Astrocyte of the cerebellum (primary cell): ENCODE data around the gene PARD3B.

Source experiments
- DNase-seq: peaks from one replicate; pipeline ENCODE4 v3.0.0-alpha.2; 2011; ENCODE audit warnings: low read depth
- H3K4me3 ChIP-seq: 2 replicates; pipeline ENCODE4 v1.5.1; 2011; ENCODE audit warnings: mild to moderate bottlenecking, low read depth, low read length, moderate library complexity
- in situ Hi-C: cut with HindIII; loops from 2 replicates; pipeline ENCODE4 v1.10.0; 2017; ENCODE audit warnings: low sequenced_read_pairs
- TF ChIP-seq, protein P1 (sequence below): IDR thresholded peaks from 2 replicates; pipeline ENCODE4 v1.5.1; 2012; ENCODE audit warnings: low read length, low read depth, moderate library complexity, mild to moderate bottlenecking; ENCODE audit errors: missing control alignments

The PARD3B gene

DNA sequence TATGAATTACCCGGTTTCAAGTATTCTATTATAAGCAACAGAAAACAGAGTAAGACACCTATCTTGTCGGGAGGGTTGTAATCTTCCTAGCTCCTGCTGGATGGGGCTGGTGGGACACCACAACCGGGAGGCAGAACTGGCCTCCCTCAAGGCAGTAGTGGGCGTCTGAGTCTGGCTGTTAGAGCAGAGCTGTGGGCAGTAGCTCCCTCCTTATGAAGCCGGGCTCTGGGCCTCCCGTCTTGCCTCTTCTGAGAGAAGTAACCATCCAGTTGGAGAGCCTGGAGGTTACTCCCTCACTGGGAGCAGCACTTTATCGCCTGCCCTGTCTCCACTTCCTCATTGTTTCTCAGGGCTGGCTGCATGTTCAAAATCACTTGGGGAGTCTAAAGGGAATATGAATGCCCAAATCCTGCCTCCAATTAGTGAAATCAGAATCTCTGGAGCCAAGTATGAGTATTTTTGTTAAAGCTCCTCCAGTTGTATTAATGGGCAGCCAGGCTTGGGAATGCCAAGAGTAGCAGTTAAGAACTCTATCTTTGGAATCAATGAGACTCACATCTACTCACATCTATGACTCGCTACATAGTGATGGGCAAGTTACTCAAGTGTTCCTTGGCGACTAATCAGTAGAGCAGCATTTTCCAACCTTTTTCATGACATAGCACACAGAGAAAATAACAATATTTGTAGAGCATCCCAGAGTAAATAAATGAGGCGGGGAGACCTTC lies 1109.8 kb downstream of the PARD3B start:
- H3K4me3 ChIP-seq = no peak overlapping the region
- TF ChIP-seq, protein P1, sequence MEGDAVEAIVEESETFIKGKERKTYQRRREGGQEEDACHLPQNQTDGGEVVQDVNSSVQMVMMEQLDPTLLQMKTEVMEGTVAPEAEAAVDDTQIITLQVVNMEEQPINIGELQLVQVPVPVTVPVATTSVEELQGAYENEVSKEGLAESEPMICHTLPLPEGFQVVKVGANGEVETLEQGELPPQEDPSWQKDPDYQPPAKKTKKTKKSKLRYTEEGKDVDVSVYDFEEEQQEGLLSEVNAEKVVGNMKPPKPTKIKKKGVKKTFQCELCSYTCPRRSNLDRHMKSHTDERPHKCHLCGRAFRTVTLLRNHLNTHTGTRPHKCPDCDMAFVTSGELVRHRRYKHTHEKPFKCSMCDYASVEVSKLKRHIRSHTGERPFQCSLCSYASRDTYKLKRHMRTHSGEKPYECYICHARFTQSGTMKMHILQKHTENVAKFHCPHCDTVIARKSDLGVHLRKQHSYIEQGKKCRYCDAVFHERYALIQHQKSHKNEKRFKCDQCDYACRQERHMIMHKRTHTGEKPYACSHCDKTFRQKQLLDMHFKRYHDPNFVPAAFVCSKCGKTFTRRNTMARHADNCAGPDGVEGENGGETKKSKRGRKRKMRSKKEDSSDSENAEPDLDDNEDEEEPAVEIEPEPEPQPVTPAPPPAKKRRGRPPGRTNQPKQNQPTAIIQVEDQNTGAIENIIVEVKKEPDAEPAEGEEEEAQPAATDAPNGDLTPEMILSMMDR = no peak
- no peak for DNase-seq
- in situ Hi-C loops = no loop called here

DNA sequence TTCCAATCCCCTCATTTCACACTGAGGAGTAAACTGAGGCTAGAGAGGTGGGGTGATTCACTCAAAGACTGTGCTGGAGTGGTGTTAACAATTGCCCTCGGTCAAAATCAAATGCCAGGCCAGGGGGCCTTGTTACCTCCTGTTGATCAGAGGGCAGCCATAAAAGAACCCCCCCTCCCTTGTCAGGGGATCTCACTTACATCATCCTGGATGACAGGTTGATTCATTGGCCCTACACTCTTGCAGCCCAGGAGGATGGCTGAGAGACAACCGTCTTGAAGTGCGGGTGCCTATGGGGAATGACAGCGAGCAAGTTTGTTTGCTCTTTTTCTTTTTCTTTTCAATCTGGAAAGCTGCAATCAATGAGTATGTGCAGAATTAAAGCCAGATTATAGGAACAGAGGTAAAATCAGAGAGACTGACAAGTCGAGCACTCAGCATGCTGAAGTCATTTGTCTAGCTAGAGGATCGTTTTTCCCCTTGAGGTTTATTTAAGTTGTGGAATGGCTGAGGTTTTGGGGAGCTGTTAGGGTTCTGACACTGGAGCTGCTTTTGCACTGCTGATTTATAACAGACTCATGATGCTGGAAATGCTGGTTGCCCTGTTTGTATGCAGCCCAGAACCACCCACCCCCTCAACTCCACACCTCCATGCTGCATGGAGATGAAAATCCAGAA lies 1110.6 kb downstream of the PARD3B start:
- in situ Hi-C loops = no loop called here
- no peak for DNase-seq

DNA sequence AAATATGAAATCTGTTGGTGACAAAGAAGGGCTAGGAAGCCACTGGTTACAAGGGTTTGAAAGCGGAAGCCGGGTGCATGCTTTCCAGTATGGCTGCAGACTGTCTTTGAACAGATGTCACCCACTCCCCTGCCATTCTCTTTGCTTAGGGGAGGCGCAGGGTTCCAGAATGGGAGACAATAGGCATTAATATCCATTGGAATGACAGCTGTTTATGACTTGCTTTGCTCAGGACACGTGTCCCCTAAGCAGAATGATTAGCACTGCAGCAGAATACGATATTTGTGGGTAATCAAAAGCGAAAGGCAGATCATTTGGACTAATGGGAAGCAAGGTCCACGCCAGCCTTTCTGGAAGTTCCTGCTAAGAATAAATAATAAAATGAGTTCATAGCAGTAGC lies 1111.2 kb downstream of the PARD3B start:
- no peak overlapping the region for H3K4me3 ChIP-seq
- DNase-seq = no peak
- TF ChIP-seq, protein P1 = no peak
- in situ Hi-C loops = no loop called here

More for the DNA sequence above, 1110.6 kb downstream of the PARD3B start:
- H3K4me3 ChIP-seq = no peak overlapping the region
- TF ChIP-seq, protein P1 = no peak

DNA sequence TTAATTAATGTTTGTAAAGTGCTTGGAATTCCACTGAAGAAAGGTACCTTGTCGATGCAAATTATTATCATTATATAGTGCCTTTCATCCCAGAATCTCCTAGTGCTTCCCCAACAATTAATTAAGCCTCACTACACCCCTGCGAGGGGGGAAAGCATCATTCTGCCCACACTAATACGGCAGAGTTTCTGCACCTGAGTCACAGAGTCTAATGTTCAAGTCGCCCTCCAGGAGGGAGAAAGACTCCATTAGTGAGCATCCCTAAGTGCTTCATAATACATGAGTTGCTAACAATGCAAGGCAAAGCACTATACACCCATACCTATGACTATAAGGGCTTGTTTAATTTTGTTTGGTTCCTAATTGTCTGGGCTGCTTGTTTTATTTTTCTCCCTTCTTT lies 1111.7 kb downstream of the PARD3B start:
- in situ Hi-C loops = no loop called here

DNA sequence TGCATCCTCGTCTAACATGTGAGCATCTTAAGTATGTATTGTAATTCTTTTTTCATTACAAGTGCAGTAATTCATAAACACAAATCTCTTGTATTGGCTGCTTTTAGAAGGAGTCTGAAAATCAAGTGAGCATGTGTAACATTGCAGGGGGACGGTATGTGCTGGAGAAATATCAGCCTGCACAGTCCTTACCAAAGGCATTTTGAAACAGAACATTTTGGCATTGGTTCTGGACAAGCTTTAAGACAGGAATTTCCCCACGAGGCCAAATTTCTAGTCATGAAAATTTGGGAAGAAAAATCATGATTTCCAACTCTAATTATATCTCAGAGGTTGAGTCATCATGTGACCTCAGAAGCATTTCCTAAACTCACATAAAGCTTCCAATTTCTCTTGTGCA lies 1112.3 kb downstream of the PARD3B start:
- TF ChIP-seq, protein P1 = no peak
- no peak for DNase-seq
- in situ Hi-C loops = no loop called here
- no peak overlapping the region for H3K4me3 ChIP-seq

More for the DNA sequence above, 1111.7 kb downstream of the PARD3B start:
- TF ChIP-seq, protein P1 = no peak
- no peak overlapping the region for H3K4me3 ChIP-seq
- no peak for DNase-seq

DNA sequence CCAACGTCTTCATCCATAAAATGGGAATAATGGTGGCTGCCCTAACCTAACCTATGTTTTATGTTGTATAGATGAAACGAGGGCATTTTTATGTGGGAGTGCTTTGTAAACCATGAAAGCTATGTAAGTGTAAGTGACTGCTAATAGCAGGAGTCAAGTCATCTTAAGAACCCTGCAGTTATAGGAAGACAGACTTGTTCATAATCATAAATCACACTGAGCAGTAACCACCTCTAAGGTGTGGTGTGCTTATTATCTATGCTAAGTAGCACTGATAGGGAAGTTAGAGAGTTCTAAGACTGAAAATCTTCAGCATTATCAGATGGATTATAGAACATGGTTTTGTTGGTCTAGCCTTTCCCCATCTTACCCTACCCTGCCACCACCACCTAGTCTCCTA lies 1112.8 kb downstream of the PARD3B start:
- TF ChIP-seq, protein P1 = no peak
- no peak for DNase-seq
- in situ Hi-C loops = no loop called here
- no peak overlapping the region for H3K4me3 ChIP-seq
